ENCODE measurements around the gene ZNF90. TPM values are rescaled to one million over a fixed set of nuclear protein-coding genes. Genes with fewer than 3 reads are reported as not detected.

Gene ZNF90
- total and polyA plus RNA-seq, 2 donors (not counting 1 experiment from before 2014, with no cell fraction given): 1.3 to 2.8 TPM

DNA sequence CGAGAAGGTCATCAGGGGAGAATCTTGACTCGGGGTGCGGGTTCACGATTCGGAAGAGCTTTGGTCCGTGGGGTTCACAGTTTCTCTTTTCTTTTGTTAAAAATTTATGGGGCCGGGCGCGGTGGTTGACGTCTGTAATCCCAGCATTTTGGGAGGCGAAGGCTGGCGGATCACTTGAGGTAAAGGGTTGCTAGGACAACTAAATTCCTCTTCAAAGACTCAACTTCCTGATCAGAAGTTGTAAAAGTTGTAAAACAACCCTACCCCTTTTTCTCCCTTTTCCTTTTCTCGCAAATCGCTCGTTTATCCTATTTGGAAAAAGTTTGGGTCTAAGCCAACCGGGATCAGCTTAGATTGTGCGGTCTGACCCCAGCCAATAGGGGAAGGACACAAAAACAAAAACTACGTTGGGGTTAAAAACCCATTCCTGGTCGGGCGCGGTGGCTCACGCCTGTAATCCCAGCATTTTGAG lies 89.9 kb downstream of the ZNF90 start:
- Histone ChIP-seq H2AFZ (ENCODE audit: low read length) (peak overlapping the region; percentile 96), H3K27me3 (ENCODE audit: control insufficient read depth, insufficient read depth, low read length) (no peaks in the 10 kb centered on the region), H3K9me3 (ENCODE audit: control insufficient read depth, insufficient read depth, low read depth, low read length) (no peaks in the 10 kb centered on the region), H3K36me3 (ENCODE audit: control insufficient read depth, insufficient read depth, low read length) (peaks cover 2% of the 10 kb centered on the region), H3K4me3 (replicated peaks in 1 of 4; ENCODE audit: control extremely low read depth in 1 of 4, insufficient read depth in 1 of 4, low read depth in 3 of 4, low read length in 4 of 4) (peak overlapping the region; percentile 81 to 93 (median 88)), H3K4me2 (ENCODE audit: extremely low read depth, insufficient read depth, low read length) (peak overlapping the region; percentile 80), H3K9ac (ENCODE audit: insufficient read depth, low read length) (peak overlapping the region; percentile 73), H3K4me1 (ENCODE audit: control insufficient read depth, extremely low read depth, insufficient read depth, low read length) (no peaks in the 10 kb centered on the region), H4K20me1 (ENCODE audit: control insufficient read depth, extremely low read depth, insufficient read depth, low read length) (no peaks in the 10 kb centered on the region), H3K79me2 (ENCODE audit: control insufficient read depth, insufficient read depth, low read length) (peaks cover 2% of the 10 kb centered on the region), H3K27ac (ENCODE audit: insufficient read depth, low read length) (peak overlapping the region; percentile 80)
- DNase-seq (ENCODE audit: low read depth in 2 of 2): peak; percentile 45 to 73
- TF ChIP-seq EZH2 (IDR thresholded peaks at IDR 0.05; ENCODE audit: low read length, missing control alignments): no peak
- TF ChIP-seq, protein P1, sequence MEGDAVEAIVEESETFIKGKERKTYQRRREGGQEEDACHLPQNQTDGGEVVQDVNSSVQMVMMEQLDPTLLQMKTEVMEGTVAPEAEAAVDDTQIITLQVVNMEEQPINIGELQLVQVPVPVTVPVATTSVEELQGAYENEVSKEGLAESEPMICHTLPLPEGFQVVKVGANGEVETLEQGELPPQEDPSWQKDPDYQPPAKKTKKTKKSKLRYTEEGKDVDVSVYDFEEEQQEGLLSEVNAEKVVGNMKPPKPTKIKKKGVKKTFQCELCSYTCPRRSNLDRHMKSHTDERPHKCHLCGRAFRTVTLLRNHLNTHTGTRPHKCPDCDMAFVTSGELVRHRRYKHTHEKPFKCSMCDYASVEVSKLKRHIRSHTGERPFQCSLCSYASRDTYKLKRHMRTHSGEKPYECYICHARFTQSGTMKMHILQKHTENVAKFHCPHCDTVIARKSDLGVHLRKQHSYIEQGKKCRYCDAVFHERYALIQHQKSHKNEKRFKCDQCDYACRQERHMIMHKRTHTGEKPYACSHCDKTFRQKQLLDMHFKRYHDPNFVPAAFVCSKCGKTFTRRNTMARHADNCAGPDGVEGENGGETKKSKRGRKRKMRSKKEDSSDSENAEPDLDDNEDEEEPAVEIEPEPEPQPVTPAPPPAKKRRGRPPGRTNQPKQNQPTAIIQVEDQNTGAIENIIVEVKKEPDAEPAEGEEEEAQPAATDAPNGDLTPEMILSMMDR (conservative IDR thresholded peaks at IDR 0.05 in 1 of 2, IDR thresholded peaks at IDR 0.05 in 1 of 2; ENCODE audit: low read depth in 1 of 2, low read length in 2 of 2): no peak

Other genes starting within 250 kb of the ZNF90 start
- 3.3 and 5.6 TPM in 2 replicates for gene ZNF253, start 212.1 kb upstream of the ZNF90 start, total RNA-seq
- gene ZNF253, start 212.1 kb upstream of the ZNF90 start, polyA plus RNA-seq: 3.2 and 3.4 TPM in 2 replicates
- gene ZNF93, start 177.1 kb upstream of the ZNF90 start, total RNA-seq: 1.3 and 3.8 TPM in 2 replicates
- gene ZNF93, start 177.1 kb upstream of the ZNF90 start, polyA plus RNA-seq: 6.6 and 8.1 TPM in 2 replicates
- gene ZNF682, start 38.5 kb upstream of the ZNF90 start, total RNA-seq: 1.3 and 2.5 TPM in 2 replicates
- 1.3 and 1.4 TPM in 2 replicates for gene ZNF682, start 38.5 kb upstream of the ZNF90 start, polyA plus RNA-seq
- 4.1 and 4.6 TPM in 2 replicates for gene ZNF486, start 89.2 kb downstream of the ZNF90 start, total RNA-seq
- 4.0 and 4.5 TPM in 2 replicates for gene ZNF486, start 89.2 kb downstream of the ZNF90 start, polyA plus RNA-seq

Measured in fibroblast of lung (primary cell).